Loucy (cell line): Measurements from ENCODE around the gene FARSB.

Experiments used
- CTCF ChIP-seq: fragments of 200-600 bp; sonication (generic); conservative IDR thresholded peaks from 2 replicates; pipeline ENCODE4 v1.5.1; 2014; ENCODE audit warnings: mild to moderate bottlenecking, antibody characterized with exemption, low read length
- EZH2phosphoT487 ChIP-seq: fragments of 200-600 bp; IDR thresholded peaks from 2 replicates; pipeline ENCODE4 v1.6.1; 2018; ENCODE audit warnings: antibody characterized with exemption, mild to moderate bottlenecking, moderate library complexity, borderline replicate concordance

- no peak for TF ChIP-seq CTCF
- TF ChIP-seq EZH2phosphoT487, result no peak
These were observed 83.1 kb downstream of the FARSB start for GRCh38 chr2:222572751-222573174.
